Embryonic facial prominence (tissue), 1 donor: ENCODE results near the gene TAOK2.
"Not testable (repeated sequence)": the region's sequence is repeated elsewhere in the genome, so short reads cannot be mapped to it uniquely, and the experiment has no call there.

ENCODE experiments used
- DNase-seq: peaks from one replicate; pipeline ENCODE4 v3.0.0-alpha.2; 2016; ENCODE audit errors: extremely low spot score

TAOK2 gene

GRCh38 chr16:30023586-30023985 is 49.9 kb downstream of the TAOK2 start:
- no peak for DNase-seq

- no peak for DNase-seq
These were observed 50.8 kb downstream of the TAOK2 start for GRCh38 chr16:30024451-30024850.

GRCh38 chr16:30025156-30025555 is 51.5 kb downstream of the TAOK2 start:
- no peak for DNase-seq

- no peak for DNase-seq
These were observed 51.9 kb downstream of the TAOK2 start for GRCh38 chr16:30025574-30025973.

- DNase-seq = no peak
These were observed 52.8 kb downstream of the TAOK2 start for GRCh38 chr16:30026449-30026848.

- no peak for DNase-seq
These were observed 54.1 kb downstream of the TAOK2 start for GRCh38 chr16:30027588-30028437.

- no peak for DNase-seq
These were observed 54.9 kb downstream of the TAOK2 start for GRCh38 chr16:30028438-30029076.

GRCh38 chr16:30030011-30030685 is 56.5 kb downstream of the TAOK2 start:
- DNase-seq = no peak

- no peak for DNase-seq
These were observed 57.3 kb downstream of the TAOK2 start, which contains the start of gene TLCD3B for GRCh38 chr16:30030841-30031413. Gene TLCD3B (minus strand): TSS chr16:30031271. CDS start chr16:30030527, 744 bp downstream.

- DNase-seq = no peak
These were observed 57.8 kb downstream of the TAOK2 start for GRCh38 chr16:30031477-30031918.

- DNase-seq = no peak
These were observed 58.6 kb downstream of the TAOK2 start for GRCh38 chr16:30032083-30032819.

- DNase-seq = no peak
These were observed 59.6 kb downstream of the TAOK2 start for GRCh38 chr16:30033270-30033669.

GRCh38 chr16:30040221-30040620 is 66.6 kb downstream of the TAOK2 start:
- no peak for DNase-seq

- DNase-seq = not testable (repeated sequence)
These were observed 67.0 kb downstream of the TAOK2 start for GRCh38 chr16:30040690-30041089.

- DNase-seq = no peak
These were observed 68.2 kb downstream of the TAOK2 start for GRCh38 chr16:30041841-30042240.
